Keratinocyte (primary cell): Measurements from ENCODE around the gene GPR171.
A peak's percentile ranks its signal among the peaks of the same experiment; 100 is the strongest.

Experiments used
- CTCF ChIP-seq, 3 experiments: IDR thresholded peaks in 1 of 3; conservative IDR thresholded peaks in 1 of 3; optimal IDR thresholded peaks in 1 of 3; 2 replicates in 2 of 3; 3 replicates in 1 of 3; pipeline versions ENCODE3 to v1.5.1; 2011; ENCODE audit warnings: low read length in 3 of 3, mild to moderate bottlenecking in 3 of 3, moderate library complexity in 2 of 3, control low read depth in 1 of 3, inconsistent platforms in 1 of 3; ENCODE audit not compliant: insufficient read depth in 2 of 3; ENCODE audit errors: extremely low read depth in 1 of 3
- EZH2 ChIP-seq: IDR thresholded peaks from one replicate; pipeline ENCODE4 v1.6.1; 2012; ENCODE audit warnings: inconsistent platforms, mild to moderate bottlenecking, low read length, moderate library complexity

- TF ChIP-seq CTCF (optimal IDR thresholded peaks at IDR 0.05 in 1 of 3, IDR thresholded peaks at IDR 0.05 in 1 of 3, conservative IDR thresholded peaks at IDR 0.05 in 1 of 3; ENCODE audit: extremely low read depth in 1 of 3, insufficient read depth in 2 of 3, low read length in 3 of 3) (peak; percentile 52 to 57 (median 56)), EZH2 (no peak)
Observed at GRCh38 chr3:151156618-151157216, 46.3 kb downstream of the GPR171 start.
